Endothelial cell of umbilical vein (primary cell): Measurements from ENCODE around the gene QPCTL. TPM values are rescaled to one million over a fixed set of nuclear protein-coding genes. Genes with fewer than 3 reads are reported as not detected.
"Not testable (repeated sequence)": the region's sequence is repeated elsewhere in the genome, so short reads cannot be mapped to it uniquely, and the experiment has no call there.

Experiments
- BruUV-seq: library from RNA; stranded (reverse); fragments of 400-500 nt; replicated peaks from 2 replicates; lab custom pipeline; 2021; lab: Mats Ljungman, UMichigan
- CTCF ChIA-PET: fragments of 300-600, 350-600 bp; sonication (Branson Sonifier 250); formaldehyde crosslinking; loops from one replicate; lab custom pipeline; 2021; ENCODE audit warnings: antibody characterized with exemption, inconsistent platforms; lab: Charles Lee
- POLR2A ChIA-PET: fragments of 300-600, 350-600 bp; sonication (Branson Sonifier 250); formaldehyde crosslinking; loops from one replicate; lab custom pipeline; 2021; ENCODE audit warnings: antibody characterized with exemption, inconsistent platforms; lab: Charles Lee
- DNase-seq: peaks from one replicate; pipeline ENCODE4 v3.0.0-alpha.2; 2011; ENCODE audit warnings: low read depth, low spot score
- FAIRE-seq: peaks from 2 replicates; lab custom pipeline; 2011; peaks lifted over from hg19 to GRCh38; lab: Jason Lieb, UNC
- H2AFZ ChIP-seq: 2 replicates; pipeline ENCODE4 v1.6.0; 2012; ENCODE audit warnings: low read depth, low read length, control low read depth, inconsistent platforms
- H3K27ac ChIP-seq: 2 replicates; pipeline ENCODE4 v1.5.1; 2011; ENCODE audit warnings: low read depth, mild to moderate bottlenecking, control low read depth, low read length, moderate library complexity; ENCODE audit not compliant: insufficient read depth
- H3K27me3 ChIP-seq, 2 experiments: 2 replicates each; pipeline versions ENCODE4 v1.6.0 to v1.6.1; 2011; ENCODE audit warnings: low read length in 2 of 2, mixed read lengths in 1 of 2; ENCODE audit not compliant: control insufficient read depth in 2 of 2, insufficient read depth in 2 of 2
- H3K36me3 ChIP-seq, 2 experiments: 2 replicates in 1 of 2; 3 replicates in 1 of 2; pipeline ENCODE4 v1.5.1; 2011; ENCODE audit warnings: low read length in 2 of 2, mild to moderate bottlenecking in 1 of 2, moderate library complexity in 1 of 2; ENCODE audit not compliant: control insufficient read depth in 2 of 2, insufficient read depth in 2 of 2; ENCODE audit errors: extremely low read depth in 1 of 2
- H3K4me1 ChIP-seq: 3 replicates; pipeline ENCODE4 v1.5.1; 2011; ENCODE audit warnings: mild to moderate bottlenecking, low read length; ENCODE audit not compliant: control insufficient read depth, insufficient read depth; ENCODE audit errors: extremely low read depth
- H3K4me2 ChIP-seq: 2 replicates; pipeline ENCODE4 v1.6.1; 2011; ENCODE audit warnings: low read length, control low read depth, mixed read lengths; ENCODE audit not compliant: insufficient read depth
- H3K4me3 ChIP-seq, 3 experiments: fragments of 200-600 bp in 1 of 3; sonication (generic), shearing (Covaris generic) in 1 of 3; replicated peaks in 1 of 3; 2 replicates each; pipeline ENCODE4 v1.5.1; 2011 to 2016; ENCODE audit warnings: control low read depth in 3 of 3, low read length in 3 of 3, mild to moderate bottlenecking in 2 of 3, inconsistent platforms in 1 of 3, low read depth in 1 of 3, moderate library complexity in 1 of 3; ENCODE audit not compliant: insufficient read depth in 1 of 3
- H3K79me2 ChIP-seq: 2 replicates; pipeline ENCODE4 v1.6.0; 2012; ENCODE audit warnings: low read length, inconsistent platforms; ENCODE audit not compliant: control insufficient read depth, insufficient read depth
- H3K9ac ChIP-seq: replicated peaks from 2 replicates; pipeline ENCODE3; 2011; ENCODE audit warnings: low read length, control low read depth; ENCODE audit not compliant: insufficient read depth; ENCODE audit errors: extremely low read depth
- H3K9me1 ChIP-seq: replicated peaks from 3 replicates; pipeline ENCODE4 v1.6.0; 2011; ENCODE audit warnings: mild to moderate bottlenecking, low read length; ENCODE audit not compliant: control insufficient read depth, insufficient read depth; ENCODE audit errors: extremely low read depth
- H3K9me3 ChIP-seq: replicated peaks from 2 replicates; pipeline ENCODE4 v1.5.1; 2012; ENCODE audit warnings: low read length, inconsistent platforms; ENCODE audit not compliant: control insufficient read depth, insufficient read depth
- H4K20me1 ChIP-seq: replicated peaks from 2 replicates; pipeline ENCODE3; 2011; ENCODE audit warnings: mild to moderate bottlenecking, low read length; ENCODE audit not compliant: control insufficient read depth, insufficient read depth; ENCODE audit errors: extremely low read depth
- CTCF ChIP-seq, 2 donors: IDR thresholded peaks; 1 replicate in 1 of 2; 2 replicates in 1 of 2; pipeline ENCODE4 v1.5.1; 2011; ENCODE audit warnings: low read length in 2 of 2, mild to moderate bottlenecking in 2 of 2, moderate library complexity in 2 of 2, control low read depth in 1 of 2, inconsistent platforms in 1 of 2, low read depth in 1 of 2; ENCODE audit not compliant: insufficient read depth in 1 of 2; ENCODE audit errors: extremely low read depth in 1 of 2
- EZH2 ChIP-seq: IDR thresholded peaks from 2 replicates; pipeline ENCODE4 v1.6.1; 2012; ENCODE audit warnings: borderline replicate concordance, low read depth, mild to moderate bottlenecking, moderate library complexity, low read length, inconsistent platforms; ENCODE audit not compliant: severe bottlenecking
- FOS ChIP-seq: IDR thresholded peaks from 2 replicates; pipeline ENCODE4 v1.6.1; 2011; ENCODE audit warnings: mild to moderate bottlenecking, low read length, moderate library complexity, borderline replicate concordance; ENCODE audit not compliant: insufficient read depth
- GATA2 ChIP-seq: IDR thresholded peaks from 2 replicates; pipeline ENCODE4 v1.7.0; 2011; ENCODE audit warnings: low read depth, mild to moderate bottlenecking, moderate library complexity, mixed read lengths, low read length; ENCODE audit not compliant: insufficient read length, insufficient read depth
- JUN ChIP-seq: IDR thresholded peaks from 2 replicates; pipeline ENCODE4 v1.6.1; 2011; ENCODE audit warnings: borderline replicate concordance, low read depth; ENCODE audit not compliant: insufficient read length, insufficient read depth
- MYC ChIP-seq: IDR thresholded peaks from one replicate; pipeline ENCODE4 v1.6.1; 2011; ENCODE audit warnings: mild to moderate bottlenecking, low read depth, low read length
- POLR2A ChIP-seq: IDR thresholded peaks from 2 replicates; pipeline ENCODE4 v1.6.1; 2012; ENCODE audit warnings: low read depth, mild to moderate bottlenecking, control low read depth, low read length
- POLR2AphosphoS5 ChIP-seq: IDR thresholded peaks from 2 replicates; pipeline ENCODE4 v1.6.1; 2012; ENCODE audit warnings: low read depth, mild to moderate bottlenecking, control low read depth, low read length, moderate library complexity; ENCODE audit not compliant: insufficient read depth
- dilution Hi-C: fragments of 300-500 bp; cut with MboI; formaldehyde crosslinking; loops from one replicate; pipeline ENCODE4 v1.15.0; 2019; ENCODE audit warnings: low sequenced_read_pairs; ENCODE audit not compliant: extremely low pct_ligation_motif_present
- intact Hi-C: fragments of 100-400 bp; cut with micrococcal nuclease; formaldehyde crosslinking; loops from one replicate; pipeline ENCODE4 v1.10.0; 2022
- polyA plus RNA-seq, 4 experiments: library from polyadenylated mRNA; depleted of rRNA in 3 of 4; stranded (reverse) in 3 of 4; unstranded in 1 of 4; fragments of >200 nt; gene quantifications; 2 replicates each; pipeline versions ENCODE4 v1.2.1 to v1.2.3, GENCODE V29; 2011 to 2012; ENCODE audit warnings: missing spikeins in 1 of 4
- total RNA-seq: library from RNA; stranded (reverse); gene quantifications from 2 replicates; pipeline ENCODE4 v1.2.3, GENCODE V29; 2021
- TF ChIP-seq, protein P1 (sequence below): IDR thresholded peaks from 2 replicates; pipeline ENCODE4 v1.6.1; 2011; ENCODE audit not compliant: insufficient read depth, insufficient read length

The QPCTL gene
- total and polyA plus RNA-seq, 2 donors (not counting 3 experiments of a cell fraction or from before 2014, with no cell fraction given), result 17.6 to 22.5 TPM

DNA sequence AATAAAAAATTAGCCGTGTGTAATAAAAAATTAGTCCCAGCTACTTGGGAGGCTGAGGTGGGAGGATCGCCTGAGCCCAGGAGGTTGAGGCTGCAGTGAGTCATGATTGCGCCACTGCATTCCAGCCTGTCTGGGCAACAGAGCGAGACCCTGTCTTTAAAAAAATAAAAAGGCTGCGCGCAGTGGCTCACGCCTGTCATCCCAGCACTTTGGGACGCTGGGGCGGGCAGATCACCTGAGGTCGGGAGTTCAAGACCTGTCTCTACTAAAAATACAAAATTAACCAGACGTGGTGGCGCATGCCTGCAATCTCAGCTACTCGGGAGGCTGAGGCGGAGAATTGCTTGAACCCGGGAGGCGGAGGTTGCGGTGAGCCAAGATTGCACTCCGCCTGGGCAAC lies 36.2 kb downstream of the QPCTL start:
- POLR2A ChIA-PET, result not testable (repeated sequence)

GRCh38 chr19:45729800-45730290 lies 37.4 kb downstream of the QPCTL start:
- DNase-seq, result peak; percentile 30

More for the DNA sequence above, 36.2 kb downstream of the QPCTL start:
- dilution Hi-C loops, H3K4me3 ChIP-seq, intact Hi-C loops, FAIRE-seq, H3K9me1 ChIP-seq, DNase-seq, H3K9ac ChIP-seq, H3K4me2 ChIP-seq, H4K20me1 ChIP-seq, BruUV-seq, H3K4me1 ChIP-seq, H3K27ac ChIP-seq, CTCF ChIA-PET, H3K9me3 ChIP-seq, H3K27me3 ChIP-seq, H2AFZ ChIP-seq, H3K36me3 ChIP-seq: not testable (repeated sequence)
- peaks cover 45% of the 10 kb centered on the region for H3K79me2 ChIP-seq

More at GRCh38 chr19:45729800-45730290, 37.4 kb downstream of the QPCTL start:
- intact Hi-C loops, result loop anchor here (1.0 kb wide), 2 partner anchors 38 to 84 kb away; partner anchors contain the start of gene QPCTL
- peak overlapping the region; percentile 58 for H3K4me2 ChIP-seq
- H3K27ac ChIP-seq, result no peak overlapping the region
- dilution Hi-C loops, result no loop called here
- ChIA-PET POLR2A (interaction anchor here (1.0 kb wide), 1 partner anchor 12 kb away, joined by 3 read pairs; no protein-coding TSS in a partner anchor), CTCF (interaction anchor here (1.0 to 2.1 kb wide), 8 partner anchors 10 to 87 kb away, joined by 3 to 13 read pairs (median 5); partner anchors contain the start of genes QPCTL and SIX5)
- peak overlapping the region; percentile 81 to 83 (median 82) for H3K4me3 ChIP-seq
- no peak for TF ChIP-seq JUN
- TF ChIP-seq CTCF (IDR thresholded peaks at IDR 0.05; ENCODE audit: extremely low read depth in 1 of 2, insufficient read depth in 1 of 2, low read depth in 1 of 2, low read length in 2 of 2), result no peak
- no peak for TF ChIP-seq GATA2
- no peak for TF ChIP-seq EZH2
- TF ChIP-seq, protein P1, sequence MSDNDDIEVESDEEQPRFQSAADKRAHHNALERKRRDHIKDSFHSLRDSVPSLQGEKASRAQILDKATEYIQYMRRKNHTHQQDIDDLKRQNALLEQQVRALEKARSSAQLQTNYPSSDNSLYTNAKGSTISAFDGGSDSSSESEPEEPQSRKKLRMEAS, result no peak
- no peak for TF ChIP-seq POLR2AphosphoS5
- TF ChIP-seq POLR2A, result no peak
- no peak for TF ChIP-seq MYC
- TF ChIP-seq FOS, result no peak
- peaks cover 45% of the 10 kb centered on the region for H3K79me2 ChIP-seq
- H3K9ac ChIP-seq, result peak overlapping the region; percentile 80
- peak overlapping the region; percentile 17 for H2AFZ ChIP-seq
- peaks cover 6% of the 10 kb centered on the region for H3K4me1 ChIP-seq
- no peaks in the 10 kb centered on the region for H3K27me3 ChIP-seq
- FAIRE-seq, result peak; percentile 70
- H3K36me3 ChIP-seq, result no peaks in the 10 kb centered on the region
- no peaks in the 10 kb centered on the region for H4K20me1 ChIP-seq
- TSS peak; percentile 38 for BruUV-seq
- H3K9me3 ChIP-seq, result no peaks in the 10 kb centered on the region
- H3K9me1 ChIP-seq, result no peaks in the 10 kb centered on the region
